Caco-2 (cell line): ENCODE data around the gene TAS2R10. TPM values are rescaled to one million over a fixed set of nuclear protein-coding genes. Genes with fewer than 3 reads are reported as not detected.

Source experiments
- BruUV-seq: library from RNA; stranded (reverse); fragments of 400-500 nt; replicated peaks from 2 replicates; lab custom pipeline; 2021; lab: Mats Ljungman, UMichigan
- CTCF ChIA-PET: fragments of 300-600 bp; sonication (Branson Sonifier 250); formaldehyde crosslinking; loops from one replicate; lab custom pipeline; 2022; ENCODE audit warnings: antibody characterized with exemption; lab: Charles Lee
- POLR2A ChIA-PET: fragments of 300-600 bp; sonication (Branson Sonifier 250); formaldehyde crosslinking; loops from one replicate; lab custom pipeline; 2022; ENCODE audit warnings: antibody characterized with exemption; lab: Charles Lee
- DNase-seq, 2 experiments: peaks; one replicate each; pipeline versions ENCODE4 v3.0.0 to v3.0.0-alpha.2; 2020 to 2022
- H3K27me3 ChIP-seq: replicated peaks from 2 replicates; pipeline ENCODE4 v1.6.0; 2011; ENCODE audit warnings: low read length; ENCODE audit not compliant: control insufficient read depth, insufficient read depth
- H3K36me3 ChIP-seq: 2 replicates; pipeline ENCODE4 v1.5.1; 2011; ENCODE audit warnings: low read length; ENCODE audit not compliant: control insufficient read depth, insufficient read depth
- H3K4me1 ChIP-seq: fragments of 250-450 bp; sonication (Bioruptor Pico); 2 replicates; pipeline ENCODE4 v1.5.1; 2020; ENCODE audit warnings: mild to moderate bottlenecking
- H3K4me3 ChIP-seq: 2 replicates; pipeline ENCODE4 v1.5.1; 2011; ENCODE audit warnings: low read depth, mild to moderate bottlenecking, control low read depth, low read length
- H3K9me3 ChIP-seq: fragments of 250-450 bp; sonication (Bioruptor Pico); 2 replicates; pipeline ENCODE4 v1.5.1; 2020; ENCODE audit warnings: mild to moderate bottlenecking, moderate library complexity
- H3K27ac Mint-ChIP-seq: one replicate; pipeline ENCODE4 v1.8.0; 2022; ENCODE audit warnings: mixed read lengths; ENCODE audit not compliant: unreplicated experiment
- H3K27me3 Mint-ChIP-seq: one replicate; pipeline ENCODE4 v1.8.0; 2022; ENCODE audit warnings: mixed read lengths; ENCODE audit not compliant: insufficient read depth, unreplicated experiment
- H3K36me3 Mint-ChIP-seq: one replicate; pipeline ENCODE4 v1.8.0; 2022; ENCODE audit warnings: mild to moderate bottlenecking, mixed read lengths; ENCODE audit not compliant: insufficient read depth, unreplicated experiment
- H3K4me1 Mint-ChIP-seq: one replicate; pipeline ENCODE4 v1.8.0; 2022; ENCODE audit warnings: low read depth, mixed read lengths; ENCODE audit not compliant: unreplicated experiment
- H3K4me3 Mint-ChIP-seq: one replicate; pipeline ENCODE4 v1.8.0; 2022; ENCODE audit warnings: mild to moderate bottlenecking, moderate library complexity, mixed read lengths; ENCODE audit not compliant: unreplicated experiment
- H3K9me3 Mint-ChIP-seq: one replicate; pipeline ENCODE4 v1.8.0; 2022; ENCODE audit warnings: mixed read lengths; ENCODE audit not compliant: unreplicated experiment
- CTCF ChIP-seq, 2 experiments: fragments of 200-600 bp in 1 of 2; IDR thresholded peaks; 1 replicate in 1 of 2; 2 replicates in 1 of 2; pipeline versions ENCODE4 v1.5.1 to v1.8.0; 2011 to 2022; ENCODE audit warnings: antibody characterized with exemption in 1 of 2, control low read depth in 1 of 2, inconsistent platforms in 1 of 2, low read depth in 1 of 2, low read length in 1 of 2, mild to moderate bottlenecking in 1 of 2, moderate library complexity in 1 of 2; ENCODE audit not compliant: insufficient read depth in 1 of 2, severe bottlenecking in 1 of 2, unreplicated experiment in 1 of 2
- intact Hi-C: fragments of 100-400 bp; cut with micrococcal nuclease; formaldehyde crosslinking; loops from one replicate; pipeline ENCODE4 v1.10.0; 2022; ENCODE audit not compliant: unreplicated experiment
- total RNA-seq: library from RNA; stranded (reverse); gene quantifications from 2 replicates; pipeline ENCODE4 v1.2.3, GENCODE V29; 2022

Gene TAS2R10
- total RNA-seq, 1 experiment from 2014 or later: 0.29 TPM

DNA sequence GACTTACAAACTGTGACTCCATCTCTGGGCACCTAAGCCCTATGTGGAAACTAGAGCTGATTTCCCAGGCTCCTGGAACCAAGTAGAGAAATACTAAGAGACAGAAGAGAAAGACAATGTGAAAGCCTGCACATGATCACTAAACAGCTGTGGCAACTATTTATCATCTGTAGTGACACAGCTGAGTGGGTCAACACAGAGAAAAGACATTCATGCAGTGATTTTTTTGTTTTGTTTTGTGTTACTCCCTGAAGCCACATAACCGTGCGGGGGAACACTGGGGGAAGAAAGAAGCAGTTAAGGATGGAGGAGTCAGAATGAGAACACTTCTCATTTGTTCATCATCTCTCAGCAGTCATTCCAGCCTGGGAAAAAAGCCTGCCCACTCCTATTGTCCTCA is 21.6 kb upstream of the TAS2R10 start:
- Histone ChIP-seq H3K27me3 (no peaks in the 10 kb centered on the region), H3K36me3 (no peaks in the 10 kb centered on the region), H3K4me1 (0 out of 2 replicates have a peak, but pooled peaks cover 5% of the 10 kb centered on the region), H3K9me3 (no peaks in the 10 kb centered on the region), H3K4me3 (no peak overlapping the region)
- CTCF ChIA-PET: no interaction called here
- TF ChIP-seq CTCF (IDR thresholded peaks at IDR 0.05; ENCODE audit: insufficient read depth in 1 of 2, low read depth in 1 of 2, low read length in 1 of 2, severe bottlenecking in 1 of 2, unreplicated experiment in 1 of 2): no peak
- no peak overlapping the region for H3K4me3 Mint-ChIP-seq
- H3K36me3 Mint-ChIP-seq: no peaks in the 10 kb centered on the region
- BruUV-seq: no TSS peak
- no peak for DNase-seq
- no peaks in the 10 kb centered on the region for H3K4me1 Mint-ChIP-seq
- H3K9me3 Mint-ChIP-seq: no peaks in the 10 kb centered on the region
- H3K27ac Mint-ChIP-seq: no peak overlapping the region
- intact Hi-C loops: no loop called here
- POLR2A ChIA-PET: no interaction called here
- H3K27me3 Mint-ChIP-seq: no peaks in the 10 kb centered on the region

DNA sequence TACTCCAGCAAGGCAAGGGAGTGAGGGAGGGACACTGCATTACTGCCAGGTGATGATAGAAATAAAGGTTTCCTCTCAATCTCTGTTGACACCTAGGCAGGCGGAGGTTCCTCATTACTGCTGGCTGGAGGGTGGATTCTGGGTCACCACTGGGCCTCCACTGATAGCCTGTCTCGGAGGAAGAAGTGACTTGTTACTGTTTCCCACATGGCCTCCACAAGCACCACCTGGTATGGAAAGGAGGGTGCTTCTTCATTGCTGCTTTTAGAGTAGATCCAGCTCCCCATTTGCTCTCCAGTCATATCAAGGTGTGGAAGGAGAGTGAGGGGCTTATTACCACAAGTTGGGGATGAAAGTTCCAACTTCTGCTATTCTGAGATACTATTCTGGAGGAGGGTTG is 16.7 kb upstream of the TAS2R10 start:
- H3K4me1 ChIP-seq: 0 out of 2 replicates have a peak, but pooled peaks cover 5% of the 10 kb centered on the region
- H3K27me3 ChIP-seq: no peaks in the 10 kb centered on the region
- no peak overlapping the region for H3K4me3 Mint-ChIP-seq
- H3K4me1 Mint-ChIP-seq: no peaks in the 10 kb centered on the region
- BruUV-seq: no TSS peak
- no peaks in the 10 kb centered on the region for H3K36me3 Mint-ChIP-seq
- H3K27me3 Mint-ChIP-seq: no peaks in the 10 kb centered on the region
- POLR2A ChIA-PET: no interaction called here
- H3K9me3 ChIP-seq: no peaks in the 10 kb centered on the region; the same call in 1 of the 2 replicates
- CTCF ChIA-PET: no interaction called here
- no peak overlapping the region for H3K4me3 ChIP-seq
- intact Hi-C loops: no loop called here
- no peak for DNase-seq
- no peak for TF ChIP-seq CTCF (IDR thresholded peaks at IDR 0.05; ENCODE audit: insufficient read depth in 1 of 2, low read depth in 1 of 2, low read length in 1 of 2, severe bottlenecking in 1 of 2, unreplicated experiment in 1 of 2)
- no peaks in the 10 kb centered on the region for H3K36me3 ChIP-seq
- H3K9me3 Mint-ChIP-seq: peaks cover 4% of the 10 kb centered on the region
- no peak overlapping the region for H3K27ac Mint-ChIP-seq

GRCh38 chr12:10838461-10838860 is 12.3 kb upstream of the TAS2R10 start:
- H3K27me3 ChIP-seq: no peaks in the 10 kb centered on the region
- peaks cover 7% of the 10 kb centered on the region for H3K9me3 ChIP-seq
- DNase-seq: no peak
- H3K4me1 Mint-ChIP-seq: peaks cover 19% of the 10 kb centered on the region
- intact Hi-C loops: no loop called here
- H3K4me1 ChIP-seq: peaks cover 16% of the 10 kb centered on the region
- no peak for TF ChIP-seq CTCF (IDR thresholded peaks at IDR 0.05; ENCODE audit: insufficient read depth in 1 of 2, low read depth in 1 of 2, low read length in 1 of 2, severe bottlenecking in 1 of 2, unreplicated experiment in 1 of 2)
- H3K9me3 Mint-ChIP-seq: peaks cover 26% of the 10 kb centered on the region
- no peaks in the 10 kb centered on the region for H3K27me3 Mint-ChIP-seq
- BruUV-seq: no TSS peak
- no peaks in the 10 kb centered on the region for H3K36me3 ChIP-seq
- no peak overlapping the region for H3K27ac Mint-ChIP-seq
- no peak overlapping the region for H3K4me3 Mint-ChIP-seq
- ChIA-PET POLR2A (no interaction called here), CTCF (no interaction called here)
- no peaks in the 10 kb centered on the region for H3K36me3 Mint-ChIP-seq
- no peak overlapping the region for H3K4me3 ChIP-seq
